LNCaP clone FGC (cell line): Measurements from ENCODE around the gene DPRX.
A peak's percentile ranks its signal among the peaks of the same experiment; 100 is the strongest.
"Not testable (repeated sequence)": the region's sequence is repeated elsewhere in the genome, so short reads cannot be mapped to it uniquely, and the experiment has no call there.

Experiments
- DNase-seq: peaks from one replicate; pipeline ENCODE4 v3.0.0-alpha.2; 2011; ENCODE audit warnings: low read depth
- H3K4me3 ChIP-seq: 2 replicates; pipeline ENCODE4 v1.5.1; 2011; ENCODE audit warnings: mild to moderate bottlenecking, low read depth, low read length, control low read depth
- CTCF ChIP-seq: IDR thresholded peaks from 2 replicates; pipeline ENCODE4 v1.5.1; 2012; ENCODE audit warnings: mild to moderate bottlenecking; ENCODE audit not compliant: control insufficient read depth, insufficient read depth; ENCODE audit errors: extremely low read depth

The DPRX gene

GRCh38 chr19:53664152-53664551, 32.4 kb downstream of the DPRX start:
- TF ChIP-seq CTCF, result no peak
- H3K4me3 ChIP-seq, result no peak overlapping the region

GRCh38 chr19:53664760-53665159, 33.0 kb downstream of the DPRX start:
- no peak for DNase-seq
- TF ChIP-seq CTCF, result no peak
- H3K4me3 ChIP-seq, result no peak overlapping the region

More at GRCh38 chr19:53664152-53664551, 32.4 kb downstream of the DPRX start:
- no peak for DNase-seq

- not testable (repeated sequence) for H3K4me3 ChIP-seq, DNase-seq
Measured at GRCh38 chr19:53666331-53666730, 34.5 kb downstream of the DPRX start.

- DNase-seq, H3K4me3 ChIP-seq: not testable (repeated sequence)
Measured at GRCh38 chr19:53668804-53669203, 37.0 kb downstream of the DPRX start.

GRCh38 chr19:53670345-53670744, 38.5 kb downstream of the DPRX start:
- no peak overlapping the region for H3K4me3 ChIP-seq
- DNase-seq, result no peak
- TF ChIP-seq CTCF, result no peak

GRCh38 chr19:53671663-53672062, 39.9 kb downstream of the DPRX start:
- no peak for DNase-seq

More at GRCh38 chr19:53671663-53672062, 39.9 kb downstream of the DPRX start:
- TF ChIP-seq CTCF, result 0 out of 2 replicates have a peak, but pooled peaks have one; percentile 4
- no peak overlapping the region for H3K4me3 ChIP-seq
